LNCaP clone FGC (cell line): Measurements from ENCODE around the gene IKBKE.

Source experiments
- DNase-seq: peaks from one replicate; pipeline ENCODE4 v3.0.0-alpha.2; 2011; ENCODE audit warnings: low read depth
- H3K4me3 ChIP-seq: 2 replicates; pipeline ENCODE4 v1.5.1; 2011; ENCODE audit warnings: mild to moderate bottlenecking, low read depth, low read length, control low read depth
- TF ChIP-seq, protein P1 (sequence below): IDR thresholded peaks from 2 replicates; pipeline ENCODE4 v1.5.1; 2012; ENCODE audit warnings: mild to moderate bottlenecking; ENCODE audit not compliant: control insufficient read depth, insufficient read depth; ENCODE audit errors: extremely low read depth

Gene IKBKE

DNA sequence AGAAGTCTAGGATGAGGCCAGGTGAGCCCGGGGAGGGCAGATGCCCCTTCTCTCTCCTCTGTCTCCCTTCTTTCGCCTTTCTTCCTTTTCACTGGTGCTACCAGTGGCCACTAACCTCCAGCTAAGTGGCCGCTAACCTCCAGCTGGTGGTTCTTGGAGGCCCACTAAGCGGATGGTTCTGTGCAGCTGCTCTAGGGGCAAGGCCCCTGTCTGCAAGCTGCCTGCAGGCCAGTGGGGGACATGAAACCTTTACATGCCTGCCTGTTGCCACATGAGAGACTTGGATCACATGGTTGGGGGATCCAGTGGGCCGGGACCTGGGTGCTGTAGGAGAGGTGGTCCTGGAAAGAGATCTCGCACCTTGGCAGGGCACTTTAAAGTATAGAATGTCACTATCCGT, 17.7 kb downstream of the IKBKE start:
- DNase-seq = no peak
- TF ChIP-seq, protein P1, sequence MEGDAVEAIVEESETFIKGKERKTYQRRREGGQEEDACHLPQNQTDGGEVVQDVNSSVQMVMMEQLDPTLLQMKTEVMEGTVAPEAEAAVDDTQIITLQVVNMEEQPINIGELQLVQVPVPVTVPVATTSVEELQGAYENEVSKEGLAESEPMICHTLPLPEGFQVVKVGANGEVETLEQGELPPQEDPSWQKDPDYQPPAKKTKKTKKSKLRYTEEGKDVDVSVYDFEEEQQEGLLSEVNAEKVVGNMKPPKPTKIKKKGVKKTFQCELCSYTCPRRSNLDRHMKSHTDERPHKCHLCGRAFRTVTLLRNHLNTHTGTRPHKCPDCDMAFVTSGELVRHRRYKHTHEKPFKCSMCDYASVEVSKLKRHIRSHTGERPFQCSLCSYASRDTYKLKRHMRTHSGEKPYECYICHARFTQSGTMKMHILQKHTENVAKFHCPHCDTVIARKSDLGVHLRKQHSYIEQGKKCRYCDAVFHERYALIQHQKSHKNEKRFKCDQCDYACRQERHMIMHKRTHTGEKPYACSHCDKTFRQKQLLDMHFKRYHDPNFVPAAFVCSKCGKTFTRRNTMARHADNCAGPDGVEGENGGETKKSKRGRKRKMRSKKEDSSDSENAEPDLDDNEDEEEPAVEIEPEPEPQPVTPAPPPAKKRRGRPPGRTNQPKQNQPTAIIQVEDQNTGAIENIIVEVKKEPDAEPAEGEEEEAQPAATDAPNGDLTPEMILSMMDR = no peak
- H3K4me3 ChIP-seq = no peak overlapping the region

DNA sequence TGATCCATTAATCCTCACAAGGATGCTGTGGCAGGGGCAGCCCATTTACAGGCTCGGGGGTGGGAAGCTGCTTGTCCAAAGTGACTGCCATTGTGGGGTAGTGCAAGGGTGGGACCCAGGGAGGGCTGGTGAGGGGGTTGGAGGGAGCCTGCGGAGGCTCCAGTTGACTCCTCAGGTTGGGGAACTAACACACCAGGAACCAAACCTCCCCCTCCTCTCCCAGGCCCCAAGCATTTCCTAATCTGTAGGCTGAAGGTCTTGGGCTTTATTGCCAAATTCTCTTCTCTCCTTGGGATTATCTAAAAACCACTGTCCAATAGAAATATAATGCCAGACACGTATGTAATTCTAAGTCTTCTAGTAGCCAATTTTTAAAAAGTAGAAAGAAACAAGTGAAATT, 18.2 kb downstream of the IKBKE start:
- no peak for DNase-seq
- H3K4me3 ChIP-seq = no peak overlapping the region
- TF ChIP-seq, protein P1 = no peak

DNA sequence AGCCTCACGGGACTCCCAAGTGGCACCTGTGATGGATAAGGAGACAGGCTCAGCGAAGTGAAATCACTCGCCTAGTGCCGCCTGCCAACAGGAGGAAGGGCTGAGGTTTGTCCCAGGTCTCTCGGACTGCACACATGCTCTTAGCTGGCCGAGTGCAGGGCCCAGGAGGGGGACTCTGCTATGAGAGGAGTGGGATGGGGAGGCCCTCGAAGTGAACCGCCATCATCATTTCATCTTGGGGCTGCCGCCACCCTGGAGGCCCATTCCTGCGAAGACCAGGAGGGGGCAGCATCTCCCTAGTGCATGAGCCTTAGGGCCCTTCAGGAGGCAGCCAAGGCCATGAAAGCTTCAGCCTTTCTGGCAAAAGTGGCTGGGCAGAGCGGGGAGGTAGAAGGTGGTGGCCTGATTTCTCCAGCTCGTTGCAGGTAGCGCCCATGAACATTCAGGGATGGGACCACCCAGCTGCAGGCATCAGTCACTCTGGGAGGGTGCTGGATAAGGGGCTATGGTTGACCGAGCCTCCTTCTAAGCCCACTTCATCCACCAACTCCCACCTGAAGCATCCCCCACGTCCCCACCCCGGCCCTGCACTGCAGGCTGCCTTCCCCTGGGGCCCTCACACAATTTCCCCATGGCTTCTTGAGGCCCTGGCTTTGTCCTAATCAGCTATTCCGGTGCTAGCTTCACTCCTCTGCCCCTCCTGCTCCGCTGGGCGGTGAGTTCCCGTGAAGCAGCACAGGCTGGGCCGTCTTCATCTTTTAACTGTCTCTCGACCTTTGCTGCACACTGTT, 19.9 kb downstream of the IKBKE start:
- DNase-seq = no peak
- TF ChIP-seq, protein P1 = peak; percentile 98
- no peak overlapping the region for H3K4me3 ChIP-seq

DNA sequence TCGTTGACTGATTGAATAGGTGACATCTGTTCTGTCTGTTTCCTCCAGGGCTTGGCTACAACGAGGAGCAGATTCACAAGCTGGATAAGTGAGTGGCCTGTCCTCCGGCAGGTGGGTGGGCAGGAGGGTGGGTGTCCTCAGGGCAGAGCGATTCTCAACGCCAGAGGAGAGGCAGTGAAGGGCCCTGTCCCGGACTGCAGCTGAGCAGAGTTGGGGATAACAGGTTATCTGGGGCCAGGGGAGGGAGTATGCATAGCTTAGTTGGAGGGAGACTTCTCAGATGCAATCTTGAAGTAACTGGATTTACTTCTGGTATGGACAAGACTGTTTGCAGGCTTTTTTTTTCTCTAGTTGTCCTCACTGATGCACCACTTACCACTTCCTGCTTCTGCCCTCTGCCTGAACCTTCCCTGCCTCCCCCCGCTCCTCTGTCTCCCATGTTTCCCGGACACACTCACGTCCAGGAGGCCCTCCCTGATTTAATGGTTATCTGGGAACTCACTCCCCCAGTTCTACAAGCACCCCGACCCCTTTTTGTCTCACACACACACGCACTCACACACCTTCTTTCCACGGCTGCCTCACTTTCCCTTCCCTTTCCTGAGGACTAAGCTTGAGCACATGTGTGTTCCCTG, 20.6 kb downstream of the IKBKE start:
- TF ChIP-seq, protein P1 = no peak
- DNase-seq = no peak
- H3K4me3 ChIP-seq = no peak overlapping the region

DNA sequence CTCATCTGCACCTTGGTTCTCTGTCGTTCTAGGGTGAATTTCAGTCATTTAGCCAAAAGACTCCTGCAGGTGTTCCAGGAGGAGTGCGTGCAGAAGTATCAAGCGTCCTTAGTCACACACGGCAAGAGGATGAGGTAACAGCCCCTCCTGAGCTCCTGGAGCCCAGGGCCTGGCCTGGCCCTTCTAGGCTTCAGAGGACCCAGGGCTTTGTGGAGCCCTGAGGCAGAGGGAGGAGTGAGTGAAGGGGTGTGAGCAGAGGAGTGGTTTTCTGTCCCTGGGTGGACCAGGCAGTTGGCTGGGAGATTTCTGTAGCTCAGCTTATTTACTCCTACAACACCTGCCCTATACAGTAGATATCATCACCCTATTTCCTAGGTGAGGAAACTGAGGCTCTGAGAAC, 21.3 kb downstream of the IKBKE start:
- no peak overlapping the region for H3K4me3 ChIP-seq
- TF ChIP-seq, protein P1 = no peak
- no peak for DNase-seq

DNA sequence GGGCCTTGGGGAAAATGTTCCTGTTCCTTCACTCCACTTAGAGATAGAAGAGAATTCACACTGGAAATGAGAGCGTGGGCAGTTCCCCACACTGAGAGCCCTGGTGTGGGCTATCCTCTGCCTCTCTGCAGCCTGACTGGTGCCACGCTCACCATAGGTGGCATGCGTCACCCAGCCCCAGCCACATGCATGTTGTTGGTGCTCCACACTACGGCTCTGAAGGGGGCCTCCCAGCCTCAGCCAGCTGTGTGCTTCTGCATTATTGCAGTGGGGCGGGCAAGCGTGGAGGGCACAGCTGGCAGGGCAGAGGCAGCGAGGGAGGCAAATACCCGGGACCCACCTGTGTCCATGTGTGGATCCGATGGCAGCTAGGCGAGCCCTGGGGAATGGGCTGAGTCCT, 22.3 kb downstream of the IKBKE start:
- no peak overlapping the region for H3K4me3 ChIP-seq
- DNase-seq = no peak
- TF ChIP-seq, protein P1 = no peak
